ENCODE measurements around the gene IGF1.

DNA sequence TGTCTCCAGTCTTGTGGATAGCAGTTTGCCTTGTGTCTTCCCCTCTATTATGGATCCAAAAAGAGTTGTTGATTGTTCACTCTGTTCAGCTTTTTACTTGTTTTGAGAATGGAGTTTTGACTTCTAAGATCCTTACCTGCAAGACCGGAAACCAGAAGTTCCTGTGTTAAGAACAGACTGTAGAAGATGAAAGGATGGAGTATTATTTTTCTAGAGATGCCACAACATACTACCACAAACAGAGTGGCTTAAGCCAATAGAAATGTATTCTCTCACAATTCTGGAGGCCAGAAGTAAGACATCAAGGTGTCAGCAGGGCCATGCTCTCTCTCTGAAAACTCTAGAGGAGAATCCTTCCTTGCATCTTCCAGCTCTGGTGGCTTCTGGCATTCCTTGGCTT, 95.0 kb downstream of the IGF1 start:
- TF ChIP-seq EP300 (IDR thresholded peaks at IDR 0.05) (no peak), POLR2A (IDR thresholded peaks at IDR 0.05) (no peak)

Measured in tibial nerve (tissue), 3 donors.